ENCODE results near the gene MAPKAP1. TPM values are rescaled to one million over a fixed set of nuclear protein-coding genes. Genes with fewer than 3 reads are reported as not detected.

MAPKAP1 gene
- total and polyA plus RNA-seq, 2 experiments from 2014 or later = 68.4 to 98.5 TPM

DNA sequence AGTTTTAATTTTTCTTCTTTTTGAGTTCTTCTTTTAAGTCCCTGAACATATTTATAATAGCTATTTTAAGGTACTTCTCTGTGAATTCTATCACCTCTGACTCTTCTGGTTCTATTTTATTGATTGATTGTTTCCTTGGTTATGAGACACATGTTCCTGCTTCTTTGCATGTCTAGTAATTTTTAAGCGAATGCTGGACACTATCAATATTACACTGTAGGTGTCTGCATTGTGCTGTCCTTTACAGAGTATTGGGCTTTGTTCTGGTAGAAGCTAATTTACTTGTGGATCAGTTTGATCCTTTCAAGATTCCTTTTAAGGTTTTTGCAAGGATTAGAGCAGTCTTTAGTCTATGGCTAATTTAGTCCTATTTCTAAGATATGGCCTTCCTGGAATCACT lies 249.7 kb downstream of the MAPKAP1 start (continued):
- TF ChIP-seq, protein P1, sequence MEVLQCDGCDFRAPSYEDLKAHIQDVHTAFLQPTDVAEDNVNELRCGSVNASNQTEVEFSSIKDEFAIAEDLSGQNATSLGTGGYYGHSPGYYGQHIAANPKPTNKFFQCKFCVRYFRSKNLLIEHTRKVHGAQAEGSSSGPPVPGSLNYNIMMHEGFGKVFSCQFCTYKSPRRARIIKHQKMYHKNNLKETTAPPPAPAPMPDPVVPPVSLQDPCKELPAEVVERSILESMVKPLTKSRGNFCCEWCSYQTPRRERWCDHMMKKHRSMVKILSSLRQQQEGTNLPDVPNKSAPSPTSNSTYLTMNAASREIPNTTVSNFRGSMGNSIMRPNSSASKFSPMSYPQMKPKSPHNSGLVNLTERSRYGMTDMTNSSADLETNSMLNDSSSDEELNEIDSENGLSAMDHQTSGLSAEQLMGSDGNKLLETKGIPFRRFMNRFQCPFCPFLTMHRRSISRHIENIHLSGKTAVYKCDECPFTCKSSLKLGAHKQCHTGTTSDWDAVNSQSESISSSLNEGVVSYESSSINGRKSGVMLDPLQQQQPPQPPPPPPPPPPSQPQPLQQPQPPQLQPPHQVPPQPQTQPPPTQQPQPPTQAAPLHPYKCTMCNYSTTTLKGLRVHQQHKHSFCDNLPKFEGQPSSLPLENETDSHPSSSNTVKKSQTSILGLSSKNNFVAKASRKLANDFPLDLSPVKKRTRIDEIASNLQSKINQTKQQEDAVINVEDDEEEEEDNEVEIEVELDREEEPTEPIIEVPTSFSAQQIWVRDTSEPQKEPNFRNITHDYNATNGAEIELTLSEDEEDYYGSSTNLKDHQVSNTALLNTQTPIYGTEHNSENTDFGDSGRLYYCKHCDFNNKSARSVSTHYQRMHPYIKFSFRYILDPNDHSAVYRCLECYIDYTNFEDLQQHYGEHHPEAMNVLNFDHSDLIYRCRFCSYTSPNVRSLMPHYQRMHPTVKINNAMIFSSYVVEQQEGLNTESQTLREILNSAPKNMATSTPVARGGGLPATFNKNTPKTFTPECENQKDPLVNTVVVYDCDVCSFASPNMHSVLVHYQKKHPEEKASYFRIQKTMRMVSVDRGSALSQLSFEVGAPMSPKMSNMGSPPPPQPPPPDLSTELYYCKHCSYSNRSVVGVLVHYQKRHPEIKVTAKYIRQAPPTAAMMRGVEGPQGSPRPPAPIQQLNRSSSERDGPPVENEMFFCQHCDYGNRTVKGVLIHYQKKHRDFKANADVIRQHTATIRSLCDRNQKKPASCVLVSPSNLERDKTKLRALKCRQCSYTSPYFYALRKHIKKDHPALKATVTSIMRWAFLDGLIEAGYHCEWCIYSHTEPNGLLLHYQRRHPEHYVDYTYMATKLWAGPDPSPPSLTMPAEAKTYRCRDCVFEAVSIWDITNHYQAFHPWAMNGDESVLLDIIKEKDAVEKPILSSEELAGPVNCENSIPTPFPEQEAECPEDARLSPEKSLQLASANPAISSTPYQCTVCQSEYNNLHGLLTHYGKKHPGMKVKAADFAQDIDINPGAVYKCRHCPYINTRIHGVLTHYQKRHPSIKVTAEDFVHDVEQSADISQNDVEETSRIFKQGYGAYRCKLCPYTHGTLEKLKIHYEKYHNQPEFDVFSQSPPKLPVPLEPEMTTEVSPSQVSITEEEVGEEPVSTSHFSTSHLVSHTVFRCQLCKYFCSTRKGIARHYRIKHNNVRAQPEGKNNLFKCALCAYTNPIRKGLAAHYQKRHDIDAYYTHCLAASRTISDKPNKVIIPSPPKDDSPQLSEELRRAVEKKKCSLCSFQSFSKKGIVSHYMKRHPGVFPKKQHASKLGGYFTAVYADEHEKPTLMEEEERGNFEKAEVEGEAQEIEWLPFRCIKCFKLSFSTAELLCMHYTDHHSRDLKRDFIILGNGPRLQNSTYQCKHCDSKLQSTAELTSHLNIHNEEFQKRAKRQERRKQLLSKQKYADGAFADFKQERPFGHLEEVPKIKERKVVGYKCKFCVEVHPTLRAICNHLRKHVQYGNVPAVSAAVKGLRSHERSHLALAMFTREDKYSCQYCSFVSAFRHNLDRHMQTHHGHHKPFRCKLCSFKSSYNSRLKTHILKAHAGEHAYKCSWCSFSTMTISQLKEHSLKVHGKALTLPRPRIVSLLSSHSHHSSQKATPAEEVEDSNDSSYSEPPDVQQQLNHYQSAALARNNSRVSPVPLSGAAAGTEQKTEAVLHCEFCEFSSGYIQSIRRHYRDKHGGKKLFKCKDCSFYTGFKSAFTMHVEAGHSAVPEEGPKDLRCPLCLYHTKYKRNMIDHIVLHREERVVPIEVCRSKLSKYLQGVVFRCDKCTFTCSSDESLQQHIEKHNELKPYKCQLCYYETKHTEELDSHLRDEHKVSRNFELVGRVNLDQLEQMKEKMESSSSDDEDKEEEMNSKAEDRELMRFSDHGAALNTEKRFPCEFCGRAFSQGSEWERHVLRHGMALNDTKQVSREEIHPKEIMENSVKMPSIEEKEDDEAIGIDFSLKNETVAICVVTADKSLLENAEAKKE (CRISPR knock-in tag; IDR thresholded peaks at IDR 0.05) = no peak
- TF ChIP-seq, protein P2, sequence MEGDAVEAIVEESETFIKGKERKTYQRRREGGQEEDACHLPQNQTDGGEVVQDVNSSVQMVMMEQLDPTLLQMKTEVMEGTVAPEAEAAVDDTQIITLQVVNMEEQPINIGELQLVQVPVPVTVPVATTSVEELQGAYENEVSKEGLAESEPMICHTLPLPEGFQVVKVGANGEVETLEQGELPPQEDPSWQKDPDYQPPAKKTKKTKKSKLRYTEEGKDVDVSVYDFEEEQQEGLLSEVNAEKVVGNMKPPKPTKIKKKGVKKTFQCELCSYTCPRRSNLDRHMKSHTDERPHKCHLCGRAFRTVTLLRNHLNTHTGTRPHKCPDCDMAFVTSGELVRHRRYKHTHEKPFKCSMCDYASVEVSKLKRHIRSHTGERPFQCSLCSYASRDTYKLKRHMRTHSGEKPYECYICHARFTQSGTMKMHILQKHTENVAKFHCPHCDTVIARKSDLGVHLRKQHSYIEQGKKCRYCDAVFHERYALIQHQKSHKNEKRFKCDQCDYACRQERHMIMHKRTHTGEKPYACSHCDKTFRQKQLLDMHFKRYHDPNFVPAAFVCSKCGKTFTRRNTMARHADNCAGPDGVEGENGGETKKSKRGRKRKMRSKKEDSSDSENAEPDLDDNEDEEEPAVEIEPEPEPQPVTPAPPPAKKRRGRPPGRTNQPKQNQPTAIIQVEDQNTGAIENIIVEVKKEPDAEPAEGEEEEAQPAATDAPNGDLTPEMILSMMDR (conservative IDR thresholded peaks at IDR 0.05; ENCODE audit: low read depth in 2 of 2) = no peak
- no peak for TF ChIP-seq ZNF331 (CRISPR knock-in tag; IDR thresholded peaks at IDR 0.05; ENCODE audit: low read depth)
- TF ChIP-seq CREB1 (CRISPR knock-in tag; IDR thresholded peaks at IDR 0.05; ENCODE audit: low read depth) = no peak

DNA sequence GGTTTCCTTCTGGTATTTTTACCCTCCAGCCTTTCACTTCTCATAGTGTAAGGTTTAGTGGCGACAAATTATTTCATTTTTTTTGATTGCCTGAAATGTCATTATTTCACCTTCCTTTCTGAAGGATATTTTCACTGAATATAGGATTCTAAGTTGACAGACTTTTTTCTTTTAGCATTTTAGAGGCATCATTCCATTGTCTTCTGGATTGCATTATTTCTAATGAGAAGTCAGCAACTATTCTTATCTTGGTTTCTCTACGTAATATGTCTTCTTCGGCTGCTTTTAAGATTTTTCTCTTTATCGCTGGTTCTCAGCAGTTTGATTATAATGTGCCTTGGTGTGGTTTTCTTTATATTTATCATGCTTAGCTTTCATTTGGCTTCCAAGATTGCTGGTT lies 251.1 kb downstream of the MAPKAP1 start:
- DNase-seq (ENCODE audit: low spot score) = no peak
- Histone ChIP-seq H2AFZ (no peak overlapping the region), H3K36me3 (ENCODE audit: insufficient read depth) (peaks cover 24% of the 10 kb centered on the region), H3K4me3 (no peak overlapping the region), H3K27me3 (ENCODE audit: insufficient read depth) (no peaks in the 10 kb centered on the region), H3K4me2 (no peak overlapping the region), H3K9me2 (ENCODE audit: insufficient read depth) (0 out of 2 replicates have a peak, but pooled peaks cover 5% of the 10 kb centered on the region), H3K79me2 (replicated peaks; ENCODE audit: insufficient read depth) (no peaks in the 10 kb centered on the region), H3K27ac (ENCODE audit: low read depth) (no peak overlapping the region), H3F3A (replicated peaks; ENCODE audit: low read depth) (no peaks in the 10 kb centered on the region), H4K20me1 (replicated peaks; ENCODE audit: insufficient read depth) (no peaks in the 10 kb centered on the region), H3K4me1 (ENCODE audit: insufficient read depth) (peaks cover 13% of the 10 kb centered on the region; the same call in 1 of the 2 replicates)
- no peak for ATAC-seq
- peaks cover 50% of the 10 kb centered on the region for H3K9me3 Mint-ChIP-seq
- H3K27ac Mint-ChIP-seq = no peak overlapping the region
- peaks cover 72% of the 10 kb centered on the region for H3K36me3 Mint-ChIP-seq (ENCODE audit: low read depth)
- H3K4me3 Mint-ChIP-seq = no peak overlapping the region
- peaks cover 7% of the 10 kb centered on the region; the same call in 2 of the 3 replicates for H3K4me1 Mint-ChIP-seq
- peaks cover 4% of the 10 kb centered on the region for H3K27me3 Mint-ChIP-seq (ENCODE audit: insufficient read depth, low read depth, poor library complexity)
- no peak for TF ChIP-seq JUNB (IDR thresholded peaks at IDR 0.05; ENCODE audit: unreplicated experiment)
- TF ChIP-seq, protein P3, sequence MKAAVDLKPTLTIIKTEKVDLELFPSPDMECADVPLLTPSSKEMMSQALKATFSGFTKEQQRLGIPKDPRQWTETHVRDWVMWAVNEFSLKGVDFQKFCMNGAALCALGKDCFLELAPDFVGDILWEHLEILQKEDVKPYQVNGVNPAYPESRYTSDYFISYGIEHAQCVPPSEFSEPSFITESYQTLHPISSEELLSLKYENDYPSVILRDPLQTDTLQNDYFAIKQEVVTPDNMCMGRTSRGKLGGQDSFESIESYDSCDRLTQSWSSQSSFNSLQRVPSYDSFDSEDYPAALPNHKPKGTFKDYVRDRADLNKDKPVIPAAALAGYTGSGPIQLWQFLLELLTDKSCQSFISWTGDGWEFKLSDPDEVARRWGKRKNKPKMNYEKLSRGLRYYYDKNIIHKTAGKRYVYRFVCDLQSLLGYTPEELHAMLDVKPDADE (IDR thresholded peaks at IDR 0.05) = no peak
- TF ChIP-seq, protein P1 (CRISPR knock-in tag; IDR thresholded peaks at IDR 0.05) = no peak

Data from GM23338 (cell line).